Measurements from ENCODE around the gene PFDN2. TPM values are rescaled to one million over a fixed set of nuclear protein-coding genes. Genes with fewer than 3 reads are reported as not detected.

The PFDN2 gene
- total and polyA plus RNA-seq, 10 of the 15 experiments (the other 5 are each of a cell fraction or from before 2014, with no cell fraction given): 30.0 to 141 (median 80.5) TPM

DNA sequence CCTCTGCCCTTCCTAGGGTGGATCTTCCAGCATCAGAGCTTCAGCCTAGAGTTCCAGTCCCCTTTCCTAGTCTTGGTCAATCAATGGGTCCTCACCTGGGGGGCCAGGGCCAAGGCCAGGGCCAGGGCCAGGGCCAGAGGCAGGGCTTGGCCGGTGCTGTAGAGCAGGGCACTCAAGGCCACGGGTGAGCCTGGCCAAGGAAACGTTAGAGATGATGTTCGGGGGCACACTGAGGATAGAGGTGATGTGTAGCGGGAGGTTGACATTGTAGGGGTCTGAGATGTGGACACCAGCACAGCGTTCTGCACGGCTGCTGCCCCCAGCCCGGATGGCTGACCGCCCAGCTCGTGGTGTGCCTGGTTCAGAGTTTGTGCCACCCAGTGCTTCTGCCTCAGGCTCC is 66.6 kb downstream of the PFDN2 start:
- POLR2A ChIA-PET: no interaction called here
- SMC1A ChIA-PET (ENCODE audit: uncharacterized antibody, unreplicated experiment): no interaction called here
- ATAC-seq: no peak
- Histone ChIP-seq H3K27ac (ENCODE audit: control insufficient read depth, insufficient read depth) (no peak overlapping the region), H3K4me2 (ENCODE audit: control insufficient read depth, insufficient read depth) (no peak overlapping the region), H4K20me1 (ENCODE audit: control insufficient read depth, insufficient read depth) (no peaks in the 10 kb centered on the region), H3K79me2 (ENCODE audit: control insufficient read depth, insufficient read depth, low read length) (no peaks in the 10 kb centered on the region; the same call in 1 of the 2 replicates), H2AFZ (ENCODE audit: control insufficient read depth, low read depth, low read length) (no peak overlapping the region), H3K9ac (ENCODE audit: control insufficient read depth, insufficient read depth, low read length) (no peak overlapping the region), H3K4me3 (no peak overlapping the region), H3K9me3 (replicated peaks; ENCODE audit: control insufficient read depth, insufficient read depth, low read length) (no peaks in the 10 kb centered on the region), H3K36me3 (ENCODE audit: control insufficient read depth in 2 of 2, insufficient read depth in 2 of 2, low read length in 1 of 2) (peaks cover 31 to 36% of the 10 kb centered on the region in 2 experiments), H3K27me3 (replicated peaks in 1 of 2; ENCODE audit: control insufficient read depth in 2 of 2, insufficient read depth in 2 of 2, low read length in 1 of 2) (no peaks in the 10 kb centered on the region), H3K4me1 (ENCODE audit: control insufficient read depth, insufficient read depth, low read length) (peaks cover 13% of the 10 kb centered on the region)
- 93% methylated on average over 10 of the region's 10 CpGs for WGBS (ENCODE audit: insufficient coverage, insufficient replicate concordance, low lambda C conversion rate, missing lambda C conversion rate)
- intact Hi-C loops (cut with micrococcal nuclease; ENCODE audit: unreplicated experiment): no loop called here
- CTCF ChIA-PET: no interaction called here
- no peak for FAIRE-seq
- DNase-seq (ENCODE audit: low read depth, low spot score): no peak
- no TSS peak for BruUV-seq (replicated peaks)
- TF ChIP-seq SMARCA5 (IDR thresholded peaks at IDR 0.05) (no peak), SKIL (IDR thresholded peaks at IDR 0.05; ENCODE audit: low read depth, poor library complexity, severe bottlenecking) (no peak), IRF3 (IDR thresholded peaks at IDR 0.05) (no peak), SREBF2 (IDR thresholded peaks at IDR 0.05; ENCODE audit: low read length) (no peak)
- in situ Hi-C loops (cut with MboI): no loop called here
- RAD21 ChIA-PET (ENCODE audit: unreplicated experiment): interaction anchor here (0.7 kb wide), 1 partner anchor 405 kb away, joined by 3 read pairs; no protein-coding TSS in a partner anchor

Small RNA genes within 50 kb of the gene (small RNA-seq; reads per million reads assigned to genes)
- not detected for gene RF01225

Other genes starting within 250 kb of the PFDN2 start
Only the 7 nearest of the 24 such genes appear.
- 64.8 and 72.0 TPM in 2 replicates for gene ARHGAP30, start 48.1 kb downstream of the PFDN2 start, total RNA-seq (2014; rRNA removed)
- gene ARHGAP30, start 48.1 kb downstream of the PFDN2 start, total RNA-seq (2014; rRNA removed; fragmentation: Illumina TruSeq; extraction: Trizol): 78.5 and 78.9 TPM in 2 replicates
- gene ARHGAP30, start 48.1 kb downstream of the PFDN2 start, total RNA-seq (2021): 136 and 143 TPM in 2 replicates
- gene ARHGAP30, start 48.1 kb downstream of the PFDN2 start, polyA plus RNA-seq (2011; rRNA removed): 68.3 and 90.2 TPM in 2 replicates
- 74.3 and 94.1 TPM in 2 replicates for gene ARHGAP30, start 48.1 kb downstream of the PFDN2 start, polyA plus RNA-seq (2014; fragmentation: Illumina TruSeq; extraction: Trizol)
- 10 to 100 TPM; 12.9 to 20.9 TPM for gene ARHGAP30, start 48.1 kb downstream of the PFDN2 start, polyA plus RNA-seq (2014; fragmentation: Nextera tagmentation; extraction: Ambion mirVana)
- gene ARHGAP30, start 48.1 kb downstream of the PFDN2 start, polyA plus RNA-seq (2014; rRNA removed): 81.9 and 86.9 TPM in 2 replicates
- 10 to 100 TPM; 64.1 to 74.0 TPM for gene ARHGAP30, start 48.1 kb downstream of the PFDN2 start, polyA plus RNA-seq (2016; fragmentation: Nextera tagmentation; extraction: Ambion mirVana)
- 2.5 and 2.8 TPM in 2 replicates for gene NECTIN4, start 28.5 kb downstream of the PFDN2 start, total RNA-seq (2014; rRNA removed)
- gene NECTIN4, start 28.5 kb downstream of the PFDN2 start, total RNA-seq (2014; rRNA removed; fragmentation: Illumina TruSeq; extraction: Trizol): 3.1 and 3.3 TPM in 2 replicates
- gene NECTIN4, start 28.5 kb downstream of the PFDN2 start, total RNA-seq (2021): 4.0 and 5.6 TPM in 2 replicates
- 7.5 and 8.7 TPM in 2 replicates for gene NECTIN4, start 28.5 kb downstream of the PFDN2 start, polyA plus RNA-seq (2011; rRNA removed)
- 2.6 and 4.5 TPM in 2 replicates for gene NECTIN4, start 28.5 kb downstream of the PFDN2 start, polyA plus RNA-seq (2014; fragmentation: Illumina TruSeq; extraction: Trizol)
- gene NECTIN4, start 28.5 kb downstream of the PFDN2 start, polyA plus RNA-seq (2014; fragmentation: Nextera tagmentation; extraction: Ambion mirVana): 1 to 10 TPM; 3.2 to 3.5 TPM
- 3.4 TPM in 2 replicates for gene NECTIN4, start 28.5 kb downstream of the PFDN2 start, polyA plus RNA-seq (2014; rRNA removed)
- gene NECTIN4, start 28.5 kb downstream of the PFDN2 start, polyA plus RNA-seq (2016; fragmentation: Nextera tagmentation; extraction: Ambion mirVana): 1 to 10 TPM; 6.9 to 8.3 TPM
- 2.2 and 2.5 TPM in 2 replicates for gene KLHDC9, start 19.7 kb downstream of the PFDN2 start, total RNA-seq (2014; rRNA removed)
- 1.2 and 2.1 TPM in 2 replicates for gene KLHDC9, start 19.7 kb downstream of the PFDN2 start, total RNA-seq (2014; rRNA removed; fragmentation: Illumina TruSeq; extraction: Trizol)
- 2.7 and 3.3 TPM in 2 replicates for gene KLHDC9, start 19.7 kb downstream of the PFDN2 start, total RNA-seq (2021)
- gene KLHDC9, start 19.7 kb downstream of the PFDN2 start, polyA plus RNA-seq (2011; rRNA removed): 3.4 and 3.9 TPM in 2 replicates
- 0.52 and 1.3 TPM in 2 replicates for gene KLHDC9, start 19.7 kb downstream of the PFDN2 start, polyA plus RNA-seq (2014; fragmentation: Illumina TruSeq; extraction: Trizol)
- gene KLHDC9, start 19.7 kb downstream of the PFDN2 start, polyA plus RNA-seq (2014; fragmentation: Nextera tagmentation; extraction: Ambion mirVana): 1 to 10 TPM in 1 of 2 experiments, under 1 TPM in 1; 0.66 to 1.3 TPM
- 2.8 and 3.8 TPM in 2 replicates for gene KLHDC9, start 19.7 kb downstream of the PFDN2 start, polyA plus RNA-seq (2014; rRNA removed)
- 1 to 10 TPM; 3.1 to 4.9 TPM for gene KLHDC9, start 19.7 kb downstream of the PFDN2 start, polyA plus RNA-seq (2016; fragmentation: Nextera tagmentation; extraction: Ambion mirVana)
- gene NIT1, start 68 bp upstream of the PFDN2 start, total RNA-seq (2014; rRNA removed): 27.9 and 33.0 TPM in 2 replicates
- 24.0 and 25.0 TPM in 2 replicates for gene NIT1, start 68 bp upstream of the PFDN2 start, total RNA-seq (2014; rRNA removed; fragmentation: Illumina TruSeq; extraction: Trizol)
- 27.4 and 28.8 TPM in 2 replicates for gene NIT1, start 68 bp upstream of the PFDN2 start, total RNA-seq (2021)
- gene NIT1, start 68 bp upstream of the PFDN2 start, polyA plus RNA-seq (2011; rRNA removed): 10.5 and 19.2 TPM in 2 replicates
- gene NIT1, start 68 bp upstream of the PFDN2 start, polyA plus RNA-seq (2014; fragmentation: Illumina TruSeq; extraction: Trizol): 20.8 and 27.2 TPM in 2 replicates
- 10 to 100 TPM; 43.1 to 54.4 TPM for gene NIT1, start 68 bp upstream of the PFDN2 start, polyA plus RNA-seq (2014; fragmentation: Nextera tagmentation; extraction: Ambion mirVana)
- 27.3 and 27.4 TPM in 2 replicates for gene NIT1, start 68 bp upstream of the PFDN2 start, polyA plus RNA-seq (2014; rRNA removed)
- gene NIT1, start 68 bp upstream of the PFDN2 start, polyA plus RNA-seq (2016; fragmentation: Nextera tagmentation; extraction: Ambion mirVana): 10 to 100 TPM; 35.3 to 40.4 TPM
- 21.7 TPM in 2 replicates for gene DEDD, start 14.6 kb upstream of the PFDN2 start, total RNA-seq (2014; rRNA removed)
- 13.6 and 15.7 TPM in 2 replicates for gene DEDD, start 14.6 kb upstream of the PFDN2 start, total RNA-seq (2014; rRNA removed; fragmentation: Illumina TruSeq; extraction: Trizol)
- gene DEDD, start 14.6 kb upstream of the PFDN2 start, total RNA-seq (2021): 31.8 and 33.0 TPM in 2 replicates
- gene DEDD, start 14.6 kb upstream of the PFDN2 start, polyA plus RNA-seq (2011; rRNA removed): 12.8 and 30.7 TPM in 2 replicates
- 29.1 and 33.9 TPM in 2 replicates for gene DEDD, start 14.6 kb upstream of the PFDN2 start, polyA plus RNA-seq (2014; fragmentation: Illumina TruSeq; extraction: Trizol)
- 10 to 100 TPM; 25.5 to 30.0 TPM for gene DEDD, start 14.6 kb upstream of the PFDN2 start, polyA plus RNA-seq (2014; fragmentation: Nextera tagmentation; extraction: Ambion mirVana)
- 29.2 and 30.6 TPM in 2 replicates for gene DEDD, start 14.6 kb upstream of the PFDN2 start, polyA plus RNA-seq (2014; rRNA removed)
- gene DEDD, start 14.6 kb upstream of the PFDN2 start, polyA plus RNA-seq (2016; fragmentation: Nextera tagmentation; extraction: Ambion mirVana): 10 to 100 TPM; 27.6 to 33.2 TPM
- 95.9 and 99.3 TPM in 2 replicates for gene UFC1, start 35.9 kb upstream of the PFDN2 start, total RNA-seq (2014; rRNA removed)
- 181 TPM in 2 replicates for gene UFC1, start 35.9 kb upstream of the PFDN2 start, total RNA-seq (2014; rRNA removed; fragmentation: Illumina TruSeq; extraction: Trizol)
- gene UFC1, start 35.9 kb upstream of the PFDN2 start, total RNA-seq (2021): 97.2 and 97.3 TPM in 2 replicates
- gene UFC1, start 35.9 kb upstream of the PFDN2 start, polyA plus RNA-seq (2011; rRNA removed): 182 and 198 TPM in 2 replicates
- 211 and 235 TPM in 2 replicates for gene UFC1, start 35.9 kb upstream of the PFDN2 start, polyA plus RNA-seq (2014; fragmentation: Illumina TruSeq; extraction: Trizol)
- 100 to 1,000 TPM; 225 to 239 TPM for gene UFC1, start 35.9 kb upstream of the PFDN2 start, polyA plus RNA-seq (2014; fragmentation: Nextera tagmentation; extraction: Ambion mirVana)
- gene UFC1, start 35.9 kb upstream of the PFDN2 start, polyA plus RNA-seq (2014; rRNA removed): 121 and 124 TPM in 2 replicates
- 100 to 1,000 TPM; 111 to 115 TPM for gene UFC1, start 35.9 kb upstream of the PFDN2 start, polyA plus RNA-seq (2016; fragmentation: Nextera tagmentation; extraction: Ambion mirVana)
- 11.2 and 12.2 TPM in 2 replicates for gene USP21, start 41.5 kb upstream of the PFDN2 start, total RNA-seq (2014; rRNA removed)
- 3.2 and 4.0 TPM in 2 replicates for gene USP21, start 41.5 kb upstream of the PFDN2 start, total RNA-seq (2014; rRNA removed; fragmentation: Illumina TruSeq; extraction: Trizol)
- gene USP21, start 41.5 kb upstream of the PFDN2 start, total RNA-seq (2021): 23.7 and 28.6 TPM in 2 replicates
- gene USP21, start 41.5 kb upstream of the PFDN2 start, polyA plus RNA-seq (2011; rRNA removed): 10.1 and 14.3 TPM in 2 replicates
- 17.6 and 18.8 TPM in 2 replicates for gene USP21, start 41.5 kb upstream of the PFDN2 start, polyA plus RNA-seq (2014; fragmentation: Illumina TruSeq; extraction: Trizol)
- 1 to 10 TPM; 3.2 to 8.3 TPM for gene USP21, start 41.5 kb upstream of the PFDN2 start, polyA plus RNA-seq (2014; fragmentation: Nextera tagmentation; extraction: Ambion mirVana)
- 26.9 and 29.8 TPM in 2 replicates for gene USP21, start 41.5 kb upstream of the PFDN2 start, polyA plus RNA-seq (2014; rRNA removed)
- gene USP21, start 41.5 kb upstream of the PFDN2 start, polyA plus RNA-seq (2016; fragmentation: Nextera tagmentation; extraction: Ambion mirVana): 10 to 100 TPM; 19.4 to 21.9 TPM